GM20000 (cell line): ENCODE data around the gene TMX4.

Source experiments
- DNase-seq: peaks from one replicate; pipeline ENCODE4 v3.0.0; 2012; ENCODE audit warnings: low spot score
- CTCF ChIP-seq: IDR thresholded peaks from 2 replicates; pipeline ENCODE4 v1.5.1; 2012; ENCODE audit warnings: mild to moderate bottlenecking, control low read depth; ENCODE audit errors: extremely low read depth, missing control alignments

Gene TMX4

DNA sequence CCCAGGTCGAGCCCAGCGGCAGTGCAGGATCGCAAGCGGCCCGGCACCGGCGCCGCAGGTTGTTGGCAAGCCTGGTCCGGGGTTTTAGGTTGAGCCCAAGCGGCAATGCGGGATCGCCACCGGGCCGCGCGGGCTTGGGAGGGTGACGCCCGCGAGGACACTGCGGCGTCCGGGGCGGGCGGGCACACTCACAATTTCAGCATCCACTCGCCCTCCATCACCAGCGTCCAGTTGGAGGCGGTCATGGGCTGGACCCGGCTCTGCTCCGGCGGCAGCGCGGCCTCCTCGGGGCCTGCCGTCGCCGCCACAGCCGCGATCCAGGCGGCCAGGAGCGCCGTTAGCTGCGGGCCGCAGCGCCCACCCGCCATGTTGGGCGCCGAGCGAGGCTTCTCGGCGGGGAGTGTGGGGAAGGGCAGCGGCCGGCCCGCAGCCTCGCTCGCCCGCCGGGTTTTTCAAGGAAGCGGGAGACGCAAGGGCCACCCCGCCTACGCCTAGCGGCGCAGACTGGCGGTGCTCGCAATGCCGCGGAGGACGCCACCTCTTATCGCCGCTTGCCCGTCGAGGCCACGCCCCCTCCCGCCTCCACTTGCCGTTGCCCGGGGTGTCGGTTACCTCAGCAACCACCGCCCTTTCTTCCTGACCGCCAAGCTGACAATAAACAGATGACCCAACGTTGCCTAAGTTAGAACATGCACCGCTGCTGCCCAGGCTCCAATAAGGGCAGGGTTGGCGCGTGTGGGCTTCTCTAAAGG lies at the start of gene TMX4:
TSS of gene TMX4 (minus strand) at position 516 of the 752 bp plus-strand sequence. CDS start at position 368, 148 bp downstream.
- peak; percentile 95 for DNase-seq
- no peak for TF ChIP-seq CTCF

GRCh38 chr20:8067082-8067481 lies 47.5 kb upstream of the TMX4 start:
- TF ChIP-seq CTCF = no peak
- no peak for DNase-seq

- DNase-seq = no peak
- no peak for TF ChIP-seq CTCF
Observed at GRCh38 chr20:8066662-8067061, 47.1 kb upstream of the TMX4 start.

DNA sequence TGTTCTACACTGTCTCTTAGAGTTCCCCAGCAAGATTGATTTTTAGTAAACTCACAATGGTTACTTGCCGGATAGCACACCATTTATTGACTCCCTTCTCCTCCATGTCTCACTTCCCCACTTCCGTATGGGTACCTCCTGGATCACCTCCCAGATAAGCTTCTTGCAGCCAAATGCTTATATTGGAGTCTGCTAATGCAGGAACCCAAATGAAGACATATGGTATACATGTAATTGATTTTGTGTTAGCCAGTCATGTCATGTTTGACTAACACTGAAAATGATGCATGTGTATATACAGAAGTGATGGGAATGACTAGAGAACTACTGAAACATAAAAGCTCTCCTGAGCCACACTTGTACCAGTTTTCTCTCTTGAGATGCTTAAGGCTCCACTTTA lies 46.1 kb upstream of the TMX4 start:
- no peak for DNase-seq
- TF ChIP-seq CTCF = no peak

DNA sequence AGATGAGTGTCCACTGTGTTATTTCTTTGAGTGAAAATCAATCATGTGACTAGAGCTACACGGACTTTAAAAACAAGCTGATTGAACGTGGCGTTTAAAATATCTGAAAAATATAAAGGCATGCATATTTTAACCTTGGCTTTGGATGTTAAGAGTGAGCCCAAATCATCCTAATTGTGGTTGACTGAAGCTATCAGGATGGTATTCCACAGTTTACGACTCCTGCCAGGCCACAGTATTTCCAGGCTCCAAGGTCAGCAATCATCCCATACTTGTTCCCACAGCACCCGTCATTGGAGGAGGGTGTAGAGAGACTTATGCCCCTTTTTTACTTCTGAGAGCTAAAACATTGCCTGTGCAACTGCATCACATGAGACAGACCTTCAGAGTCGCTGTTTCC lies 43.2 kb upstream of the TMX4 start:
- TF ChIP-seq CTCF = no peak
- no peak for DNase-seq

- no peak for TF ChIP-seq CTCF
- DNase-seq = no peak
Observed at GRCh38 chr20:8061861-8062518, 42.4 kb upstream of the TMX4 start.

DNA sequence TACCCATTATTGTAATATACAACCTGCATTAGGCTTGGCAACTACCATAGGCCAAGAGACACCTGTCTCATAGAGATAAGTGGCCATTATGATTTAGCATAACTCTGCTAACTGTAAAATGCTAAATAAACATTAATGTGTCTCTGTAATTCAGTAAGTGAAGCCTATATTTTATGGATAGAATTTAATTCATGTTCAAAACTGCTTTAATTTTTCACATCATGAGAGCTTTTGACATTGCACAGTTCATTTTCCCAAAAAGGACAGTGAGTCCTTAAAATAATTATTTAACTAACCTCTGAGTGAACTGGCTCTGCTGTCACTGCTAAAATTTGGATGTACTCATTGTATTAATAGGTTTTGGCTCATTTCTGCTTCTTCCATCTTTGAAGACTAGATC lies 41.4 kb upstream of the TMX4 start:
- DNase-seq = no peak
- TF ChIP-seq CTCF = no peak
